ENCODE results near the gene PSMD12.

Gene PSMD12

DNA sequence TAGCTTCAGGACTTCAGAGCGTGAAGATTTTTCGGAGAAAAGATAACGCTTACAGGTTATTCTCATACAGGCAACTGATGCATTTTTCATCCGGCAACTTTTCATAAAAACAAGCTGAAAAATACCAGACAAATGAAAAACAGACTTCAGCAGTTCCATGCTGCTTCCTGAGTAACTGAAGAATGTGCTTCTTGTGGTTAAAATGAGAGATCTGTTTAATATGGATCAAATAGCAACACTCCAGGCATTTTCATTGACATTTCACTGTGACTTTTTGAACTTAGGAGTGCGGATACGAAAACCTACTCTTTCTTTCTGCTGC lies 10.0 kb upstream of the PSMD12 start:
- no peaks in the 10 kb centered on the region for H3K9me3 ChIP-seq (ENCODE audit: low read length)
- H3K9ac ChIP-seq (ENCODE audit: low read length), result no peak overlapping the region; the same call in 1 of the 2 replicates
- no peaks in the 10 kb centered on the region for H3K36me3 ChIP-seq (ENCODE audit: insufficient read depth, low read length)
- no peak overlapping the region for H3K27ac ChIP-seq (ENCODE audit: low read depth, low read length, poor library complexity, severe bottlenecking)
- H3K9me2 ChIP-seq (ENCODE audit: low read depth, low read length), result no peaks in the 10 kb centered on the region
- no peaks in the 10 kb centered on the region for H4K20me1 ChIP-seq (ENCODE audit: insufficient read depth, low read length)
- TF ChIP-seq EZH2 (IDR thresholded peaks at IDR 0.05; ENCODE audit: borderline replicate concordance, low read length), result no peak
- TF ChIP-seq, protein P1, sequence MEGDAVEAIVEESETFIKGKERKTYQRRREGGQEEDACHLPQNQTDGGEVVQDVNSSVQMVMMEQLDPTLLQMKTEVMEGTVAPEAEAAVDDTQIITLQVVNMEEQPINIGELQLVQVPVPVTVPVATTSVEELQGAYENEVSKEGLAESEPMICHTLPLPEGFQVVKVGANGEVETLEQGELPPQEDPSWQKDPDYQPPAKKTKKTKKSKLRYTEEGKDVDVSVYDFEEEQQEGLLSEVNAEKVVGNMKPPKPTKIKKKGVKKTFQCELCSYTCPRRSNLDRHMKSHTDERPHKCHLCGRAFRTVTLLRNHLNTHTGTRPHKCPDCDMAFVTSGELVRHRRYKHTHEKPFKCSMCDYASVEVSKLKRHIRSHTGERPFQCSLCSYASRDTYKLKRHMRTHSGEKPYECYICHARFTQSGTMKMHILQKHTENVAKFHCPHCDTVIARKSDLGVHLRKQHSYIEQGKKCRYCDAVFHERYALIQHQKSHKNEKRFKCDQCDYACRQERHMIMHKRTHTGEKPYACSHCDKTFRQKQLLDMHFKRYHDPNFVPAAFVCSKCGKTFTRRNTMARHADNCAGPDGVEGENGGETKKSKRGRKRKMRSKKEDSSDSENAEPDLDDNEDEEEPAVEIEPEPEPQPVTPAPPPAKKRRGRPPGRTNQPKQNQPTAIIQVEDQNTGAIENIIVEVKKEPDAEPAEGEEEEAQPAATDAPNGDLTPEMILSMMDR (IDR thresholded peaks at IDR 0.05; ENCODE audit: low read length), result no peak
- H3K79me2 ChIP-seq (ENCODE audit: insufficient read depth, low read length), result no peaks in the 10 kb centered on the region
- H3K4me1 ChIP-seq (ENCODE audit: insufficient read depth, low read length, severe bottlenecking), result peaks cover 17% of the 10 kb centered on the region
- H3K4me2 ChIP-seq (ENCODE audit: low read length), result peak overlapping the region; percentile 97; the same call in 1 of the 2 replicates
- H3K27me3 ChIP-seq (ENCODE audit: insufficient read depth, low read length), result peaks cover 14% of the 10 kb centered on the region; the same call in 1 of the 2 replicates
- peak overlapping the region; percentile 87 for H3K4me3 ChIP-seq (ENCODE audit: low read depth, low read length, poor library complexity, severe bottlenecking)
- no peak overlapping the region for H2AFZ ChIP-seq (ENCODE audit: low read length)
- H3F3A ChIP-seq (ENCODE audit: insufficient read depth, low read length), result no peaks in the 10 kb centered on the region

DNA sequence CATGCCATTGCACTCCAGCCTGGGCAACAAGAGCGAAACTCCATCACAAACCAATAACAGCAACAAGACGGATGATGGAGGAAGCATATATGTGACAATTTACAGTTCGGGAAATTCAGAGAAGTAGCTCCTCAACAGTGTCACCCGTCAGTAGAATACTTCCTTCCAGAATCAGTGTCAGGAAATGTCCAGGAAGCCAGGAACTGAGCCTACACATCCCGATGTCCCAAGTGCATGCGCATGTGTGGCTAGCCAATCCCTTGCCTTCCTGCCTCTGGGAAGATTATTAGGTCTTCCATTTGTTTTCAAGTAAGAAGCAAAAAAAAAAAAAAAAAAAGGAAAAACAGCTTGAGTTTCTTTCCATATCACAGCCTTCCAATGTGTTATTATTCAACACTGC lies 9.3 kb upstream of the PSMD12 start:
- Histone ChIP-seq H3K79me2 (ENCODE audit: insufficient read depth, low read length) (no peaks in the 10 kb centered on the region), H3K9me2 (ENCODE audit: low read depth, low read length) (no peaks in the 10 kb centered on the region), H3K36me3 (ENCODE audit: insufficient read depth, low read length) (no peaks in the 10 kb centered on the region), H3K4me2 (ENCODE audit: low read length) (no peak overlapping the region), H4K20me1 (ENCODE audit: insufficient read depth, low read length) (no peaks in the 10 kb centered on the region), H2AFZ (ENCODE audit: low read length) (no peak overlapping the region), H3K4me1 (ENCODE audit: insufficient read depth, low read length, severe bottlenecking) (peaks cover 17% of the 10 kb centered on the region), H3K9ac (ENCODE audit: low read length) (no peak overlapping the region), H3K4me3 (ENCODE audit: low read depth, low read length, poor library complexity, severe bottlenecking) (no peak overlapping the region), H3K27ac (ENCODE audit: low read depth, low read length, poor library complexity, severe bottlenecking) (no peak overlapping the region), H3K27me3 (ENCODE audit: insufficient read depth, low read length) (peaks cover 14% of the 10 kb centered on the region; the same call in 1 of the 2 replicates), H3K9me3 (ENCODE audit: low read length) (no peaks in the 10 kb centered on the region), H3F3A (ENCODE audit: insufficient read depth, low read length) (no peaks in the 10 kb centered on the region)
- TF ChIP-seq EZH2 (IDR thresholded peaks at IDR 0.05; ENCODE audit: borderline replicate concordance, low read length), result no peak

- H3K4me3 ChIP-seq (ENCODE audit: low read depth, low read length, poor library complexity, severe bottlenecking), result no peak overlapping the region
- no peak overlapping the region for H3K9ac ChIP-seq (ENCODE audit: low read length)
- no peak overlapping the region; the same call in 1 of the 2 replicates for H3K4me2 ChIP-seq (ENCODE audit: low read length)
These were observed 8.7 kb upstream of the PSMD12 start for GRCh38 chr17:67375054-67375427.

More at GRCh38 chr17:67375054-67375427, 8.7 kb upstream of the PSMD12 start:
- Histone ChIP-seq H3K36me3 (ENCODE audit: insufficient read depth, low read length) (no peaks in the 10 kb centered on the region), H3K9me2 (ENCODE audit: low read depth, low read length) (no peaks in the 10 kb centered on the region), H3K27ac (ENCODE audit: low read depth, low read length, poor library complexity, severe bottlenecking) (no peak overlapping the region), H3F3A (ENCODE audit: insufficient read depth, low read length) (no peaks in the 10 kb centered on the region), H2AFZ (ENCODE audit: low read length) (no peak overlapping the region), H3K4me1 (ENCODE audit: insufficient read depth, low read length, severe bottlenecking) (peaks cover 17% of the 10 kb centered on the region), H3K79me2 (ENCODE audit: insufficient read depth, low read length) (no peaks in the 10 kb centered on the region), H3K27me3 (ENCODE audit: insufficient read depth, low read length) (peaks cover 14% of the 10 kb centered on the region; the same call in 1 of the 2 replicates), H4K20me1 (ENCODE audit: insufficient read depth, low read length) (no peaks in the 10 kb centered on the region), H3K9me3 (ENCODE audit: low read length) (no peaks in the 10 kb centered on the region)
- TF ChIP-seq, protein P1 (IDR thresholded peaks at IDR 0.05; ENCODE audit: low read length), result no peak
- no peak for TF ChIP-seq EZH2 (IDR thresholded peaks at IDR 0.05; ENCODE audit: borderline replicate concordance, low read length)
